K562 (cell line): Measurements from ENCODE around the gene HDAC3. TPM values are rescaled to one million over a fixed set of nuclear protein-coding genes. Genes with fewer than 3 reads are reported as not detected.

Experiments
- ATAC-seq: fragments of 200-7000 bp; cut with Tn5 transposase; 3 replicates; pipeline ENCODE4 v1.9.1; 2020; ENCODE audit warnings: moderate library complexity
- BruUV-seq: library from RNA; stranded (reverse); fragments of 400-500 nt; replicated peaks from 2 replicates; lab custom pipeline; 2021; lab: Mats Ljungman, UMichigan
- CTCF ChIA-PET: fragments of 300-600 bp; formaldehyde crosslinking; extraction: SDS; loops from one replicate; lab custom pipeline; 2021; ENCODE audit warnings: low intra/inter-chr PET ratio; lab: Yijun Ruan, JAX
- POLR2A ChIA-PET: fragments of 300-600, 350-650 bp; sonication (Branson Sonifier 250); formaldehyde crosslinking; extraction: SDS; loops from one replicate; lab custom pipeline; 2021; ENCODE audit warnings: antibody characterized with exemption, inconsistent platforms; lab: Yijun Ruan, JAX
- DNase-seq, 4 experiments: peaks; one replicate each; pipeline versions ENCODE4 v3.0.0 to v3.0.0-alpha.2; 2011 to 2018; ENCODE audit warnings: low spot score in 3 of 4, mixed read lengths in 3 of 4; ENCODE audit errors: extremely low read depth in 1 of 4
- FAIRE-seq: peaks from 2 replicates; lab custom pipeline; 2011; peaks lifted over from hg19 to GRCh38; lab: Jason Lieb, UNC
- H2AFZ ChIP-seq: 2 replicates; pipeline ENCODE4 v1.6.0; 2011; ENCODE audit warnings: low read depth, low read length, control low read depth, inconsistent platforms
- H3K27ac ChIP-seq: fragments of 200-600 bp; 3 replicates; pipeline ENCODE4 v1.8.0; 2011; ENCODE audit warnings: low read depth, mild to moderate bottlenecking, control low read depth, inconsistent platforms, low read length, moderate library complexity, mixed read lengths; ENCODE audit errors: extremely low read depth
- H3K27me3 ChIP-seq, 2 experiments: fragments of 300-600 bp in 1 of 2; 2 replicates in 1 of 2; 3 replicates in 1 of 2; pipeline versions ENCODE4 v1.6.0 to v1.8.0; 2011; ENCODE audit warnings: inconsistent platforms in 2 of 2, low read length in 2 of 2, mild to moderate bottlenecking in 1 of 2, mixed read lengths in 1 of 2, moderate library complexity in 1 of 2; ENCODE audit not compliant: control insufficient read depth in 2 of 2, insufficient read depth in 2 of 2
- H3K36me3 ChIP-seq: fragments of 300-600 bp; 3 replicates; pipeline ENCODE4 v1.8.0; 2011; ENCODE audit warnings: mild to moderate bottlenecking, low read length, inconsistent platforms; ENCODE audit not compliant: control insufficient read depth, insufficient read depth
- H3K4me1 ChIP-seq, 2 experiments: fragments of 200-600 bp in 1 of 2; replicated peaks in 1 of 2; 2 replicates in 1 of 2; 3 replicates in 1 of 2; pipeline versions ENCODE4 v1.5.1 to v1.8.0; 2011; ENCODE audit warnings: inconsistent platforms in 2 of 2, low read length in 2 of 2, mild to moderate bottlenecking in 1 of 2, mixed read lengths in 1 of 2, moderate library complexity in 1 of 2; ENCODE audit not compliant: control insufficient read depth in 2 of 2, insufficient read depth in 2 of 2
- H3K4me2 ChIP-seq: 2 replicates; pipeline ENCODE4 v1.6.1; 2011; ENCODE audit warnings: low read length, control low read depth, inconsistent platforms, mixed read lengths; ENCODE audit not compliant: insufficient read depth
- H3K4me3 ChIP-seq: fragments of 200-600 bp; sonication (generic), shearing (Covaris generic); 2 replicates; pipeline ENCODE4 v1.5.1; 2016; ENCODE audit warnings: control low read depth, inconsistent platforms
- H3K79me2 ChIP-seq: fragments of 200-600 bp; 3 replicates; pipeline ENCODE4 v1.8.0; 2011; ENCODE audit warnings: low read length, inconsistent platforms; ENCODE audit not compliant: control insufficient read depth, insufficient read depth
- H3K9ac ChIP-seq, 2 experiments: 2 replicates each; pipeline versions ENCODE4 v1.6.0 to v1.6.1; 2011; ENCODE audit warnings: low read depth in 2 of 2, low read length in 2 of 2, control low read depth in 1 of 2, inconsistent platforms in 1 of 2, mild to moderate bottlenecking in 1 of 2, mixed read lengths in 1 of 2; ENCODE audit not compliant: insufficient read depth in 1 of 2
- H3K9me1 ChIP-seq: one replicate; pipeline ENCODE4 v1.6.0; 2011; ENCODE audit warnings: inconsistent platforms, mild to moderate bottlenecking, low read length, moderate library complexity; ENCODE audit not compliant: control insufficient read depth, insufficient read depth
- H3K9me3 ChIP-seq: replicated peaks from 2 replicates; pipeline ENCODE4 v1.5.1; 2011; ENCODE audit warnings: low read depth, low read length, inconsistent platforms; ENCODE audit not compliant: control insufficient read depth, insufficient read depth
- H4K20me1 ChIP-seq: replicated peaks from 2 replicates; pipeline ENCODE4 v1.6.1; 2011; ENCODE audit warnings: low read length, inconsistent platforms, mixed read lengths; ENCODE audit not compliant: control insufficient read depth, insufficient read depth
- CHD1 ChIP-seq: fragments of 200-600 bp; sonication (generic); IDR thresholded peaks from one replicate; pipeline ENCODE4 v1.6.1; 2012; ENCODE audit warnings: mild to moderate bottlenecking, moderate library complexity, low read length, inconsistent platforms
- DDX20 ChIP-seq: fragments of 450-650 bp; IDR thresholded peaks from 2 replicates; pipeline ENCODE4 v1.6.1; 2016; ENCODE audit warnings: missing genetic modification characterization, low read depth, mild to moderate bottlenecking, missing compliant biosample characterization, moderate library complexity
- GABPA ChIP-seq: fragments of 200-800 bp; sonication (Bioruptor generic); conservative IDR thresholded peaks from 2 replicates; pipeline ENCODE4 v1.6.1; 2016; ENCODE audit warnings: low read depth, missing genetic modification characterization, missing compliant biosample characterization
- GMEB1 ChIP-seq: fragments of 250-450 bp; sonication (Bioruptor Pico); IDR thresholded peaks from 2 replicates; pipeline ENCODE4 v1.4.0; 2020; ENCODE audit warnings: mild to moderate bottlenecking
- RNF219 ChIP-seq: fragments of 250-450 bp; sonication (Bioruptor Pico); IDR thresholded peaks from 2 replicates; pipeline ENCODE4 v1.5.0; 2022; ENCODE audit warnings: mild to moderate bottlenecking
- SFPQ ChIP-seq: fragments of 200-400 bp; formaldehyde crosslinking; IDR thresholded peaks from 2 replicates; pipeline ENCODE4 v1.6.1; 2017; ENCODE audit warnings: mild to moderate bottlenecking, low read depth, low read length, moderate library complexity
- STAT5B ChIP-seq: fragments of 250-450 bp; sonication (Bioruptor Pico); IDR thresholded peaks from 2 replicates; pipeline ENCODE4 v1.8.0; 2021; ENCODE audit warnings: mild to moderate bottlenecking, inconsistent platforms
- TEAD2 ChIP-seq: fragments of 450-650 bp; IDR thresholded peaks from 2 replicates; pipeline ENCODE4 v1.6.1; 2016; ENCODE audit warnings: missing genetic modification characterization, control low read depth, missing compliant biosample characterization
- ZFP30 ChIP-seq: fragments of 250-450 bp; sonication (Bioruptor Pico); IDR thresholded peaks from 2 replicates; pipeline ENCODE4 v1.8.0; 2022; ENCODE audit warnings: moderate library complexity, mild to moderate bottlenecking, inconsistent platforms, borderline replicate concordance
- ZNF232 ChIP-seq: sonication (generic); formaldehyde crosslinking; IDR thresholded peaks from 2 replicates; pipeline ENCODE4 v1.8.0; 2022; ENCODE audit warnings: mild to moderate bottlenecking, missing genetic modification reagents
- ZNF639 ChIP-seq, 2 experiments: fragments of 200-800 bp in 1 of 2; sonication (Bioruptor generic) in 1 of 2; sonication (generic) in 1 of 2; formaldehyde crosslinking in 1 of 2; IDR thresholded peaks in 1 of 2; conservative IDR thresholded peaks in 1 of 2; 2 replicates each; pipeline versions ENCODE4 v1.5.0 to v1.6.1; 2016 to 2020; ENCODE audit warnings: missing compliant biosample characterization in 1 of 2, missing genetic modification characterization in 1 of 2, missing genetic modification reagents in 1 of 2
- WGBS: fragments of 100-300 bp; shearing (Covaris generic); methylation state at CpG from one replicate; pipeline ENCODE4 v1.1.6; 2016; ENCODE audit warnings: low coverage, mixed read lengths; ENCODE audit not compliant: insufficient coverage; ENCODE audit errors: missing lambda C conversion rate; 5-methylcytosine and 5-hydroxymethylcytosine counted together
- in situ Hi-C: fragments of 300-500 bp; cut with MboI; formaldehyde crosslinking; loops from 4 replicates; pipeline ENCODE4 v1.15.0; 2018; ENCODE audit warnings: inconsistent platforms, mixed read lengths
- intact Hi-C: fragments of 100-400 bp; cut with micrococcal nuclease; formaldehyde crosslinking; loops from 2 replicates; pipeline ENCODE4 v1.14.2; 2022
- polyA plus RNA-seq, 8 experiments: library from polyadenylated mRNA; depleted of rRNA in 4 of 8; stranded (reverse) in 5 of 8; unstranded in 3 of 8; fragments of >200 nt; fragmentation: Nextera tagmentation in 2 of 8; fragmentation: Illumina TruSeq in 1 of 8; extraction: Ambion mirVana in 2 of 8; extraction: Trizol in 1 of 8; gene quantifications; 2 replicates each; pipeline versions ENCODE4 v1.2.1 to v1.2.3, GENCODE V29; 2011 to 2014; ENCODE audit warnings: inconsistent platforms in 1 of 8, missing spikeins in 1 of 8
- total RNA-seq, 7 experiments: library from RNA; depleted of rRNA in 6 of 7; stranded (reverse); fragments of >200 nt in 6 of 7; fragmentation: Illumina TruSeq in 2 of 7; extraction: Trizol in 2 of 7; gene quantifications; 2 replicates each; pipeline versions ENCODE4 v1.2.1 to v1.2.3, GENCODE V29; 2011 to 2021; ENCODE audit warnings: low replicate concordance in 1 of 7

The HDAC3 gene
- total and polyA plus RNA-seq, 9 of the 15 experiments (the other 6 are each of a cell fraction or from before 2014, with no cell fraction given) = 89.7 to 191 (median 119) TPM

GRCh38 chr5:141628175-141628788, 8.4 kb downstream of the HDAC3 start:
- no peaks in the 10 kb centered on the region for H3K9me1 ChIP-seq
- no peak for ATAC-seq
- no peak overlapping the region for H3K4me2 ChIP-seq
- H3K4me1 ChIP-seq = peaks cover 0 to 5% of the 10 kb centered on the region in 2 experiments; a peak in 2 of 5 replicates
- POLR2A ChIA-PET = interaction anchor here (0.6 kb wide), 1 partner anchor 18 kb away, joined by 6 read pairs; no protein-coding TSS in a partner anchor
- FAIRE-seq = no peak
- no peaks in the 10 kb centered on the region for H3K27me3 ChIP-seq
- BruUV-seq = no TSS peak
- WGBS = 98% methylated on average over 4 of the region's 6 CpGs
- no peak overlapping the region for H3K9ac ChIP-seq
- intact Hi-C loops (no loop called here), in situ Hi-C loops (no loop called here)
- no peak overlapping the region for H3K27ac ChIP-seq
- no peaks in the 10 kb centered on the region for H4K20me1 ChIP-seq
- H3K79me2 ChIP-seq = peaks cover 39% of the 10 kb centered on the region
- CTCF ChIA-PET = no interaction called here
- no peaks in the 10 kb centered on the region for H3K9me3 ChIP-seq
- no peak overlapping the region for H3K4me3 ChIP-seq
- peaks cover 96% of the 10 kb centered on the region for H3K36me3 ChIP-seq
- H2AFZ ChIP-seq = no peak overlapping the region
- no peak for DNase-seq
- no peak for TF ChIP-seq SFPQ
- no peak for TF ChIP-seq RNF219 (CRISPR knock-in tag)
- TF ChIP-seq GABPA = no peak
- no peak for TF ChIP-seq DDX20
- no peak for TF ChIP-seq STAT5B (CRISPR knock-in tag)
- TF ChIP-seq TEAD2 = no peak
- TF ChIP-seq CHD1 = no peak
- no peak for TF ChIP-seq ZFP30 (CRISPR knock-in tag)
- TF ChIP-seq ZNF639 (CRISPR knock-in tag; conservative IDR thresholded peaks at IDR 0.05 in 1 of 2, IDR thresholded peaks at IDR 0.05 in 1 of 2) = no peak
- no peak for TF ChIP-seq GMEB1 (CRISPR knock-in tag)
- TF ChIP-seq ZNF232 (CRISPR knock-in tag) = no peak
